SK-N-SH (cell line): ENCODE measurements around the gene CPEB1. TPM values are rescaled to one million over a fixed set of nuclear protein-coding genes. Genes with fewer than 3 reads are reported as not detected.

ENCODE experiments used
- CTCF ChIA-PET: fragments of 300-600, 350-600 bp; formaldehyde crosslinking; extraction: SDS; loops from one replicate; lab custom pipeline; 2021; lab: Yijun Ruan, JAX
- POLR2A ChIA-PET: fragments of 350-600 bp; sonication (Branson Sonifier 250); formaldehyde crosslinking; extraction: SDS; loops from one replicate; lab custom pipeline; 2020; ENCODE audit warnings: antibody characterized with exemption, inconsistent platforms; lab: Yijun Ruan, JAX
- DNase-seq: peaks from one replicate; pipeline ENCODE4 v3.0.0; 2012
- H2AFZ ChIP-seq: fragments of 200-600 bp; sonication (generic); 2 replicates; pipeline ENCODE4 v1.8.1; 2016; ENCODE audit warnings: antibody characterized with exemption, mild to moderate bottlenecking, low read depth
- H3F3A ChIP-seq: fragments of 200-600 bp; sonication (generic); replicated peaks from 2 replicates; pipeline ENCODE3; 2016; ENCODE audit warnings: antibody characterized with exemption, mild to moderate bottlenecking; ENCODE audit not compliant: insufficient read depth
- H3K27ac ChIP-seq, 2 experiments: fragments of 200-500 bp in 1 of 2; fragments of 200-600 bp in 1 of 2; sonication (Bioruptor generic) in 1 of 2; sonication (generic), shearing (Covaris generic) in 1 of 2; 2 replicates each; pipeline versions ENCODE4 v1.5.1 to v1.6.1; 2014 to 2016; ENCODE audit warnings: low read depth in 2 of 2, inconsistent platforms in 1 of 2, low read length in 1 of 2, mild to moderate bottlenecking in 1 of 2, mixed read lengths in 1 of 2
- H3K27me3 ChIP-seq: fragments of 200-600 bp; sonication (generic), shearing (Covaris generic); 2 replicates; pipeline ENCODE4 v1.6.1; 2016; ENCODE audit warnings: mixed run types; ENCODE audit not compliant: insufficient read depth
- H3K36me3 ChIP-seq, 2 experiments: fragments of 200-500 bp in 1 of 2; fragments of 200-600 bp in 1 of 2; sonication (Bioruptor generic) in 1 of 2; sonication (generic) in 1 of 2; replicated peaks in 1 of 2; 2 replicates each; pipeline versions ENCODE3 to v1.5.1; 2014 to 2016; ENCODE audit warnings: low read length in 1 of 2, mild to moderate bottlenecking in 1 of 2; ENCODE audit not compliant: insufficient read depth in 2 of 2, control insufficient read depth in 1 of 2
- H3K4me1 ChIP-seq, 2 experiments: fragments of 200-500 bp in 1 of 2; fragments of 200-600 bp in 1 of 2; sonication (Bioruptor generic) in 1 of 2; sonication (generic), shearing (Covaris generic) in 1 of 2; 2 replicates each; pipeline versions ENCODE4 v1.5.1 to v1.6.1; 2014 to 2016; ENCODE audit warnings: low read depth in 1 of 2, low read length in 1 of 2, mixed run types in 1 of 2; ENCODE audit not compliant: insufficient read depth in 2 of 2, control insufficient read depth in 1 of 2
- H3K4me2 ChIP-seq: fragments of 200-600 bp; sonication (generic), shearing (Covaris generic); 2 replicates; pipeline ENCODE4 v1.6.1; 2017; ENCODE audit warnings: mixed run types
- H3K4me3 ChIP-seq, 2 experiments: fragments of 200-500 bp in 1 of 2; fragments of 200-600 bp in 1 of 2; sonication (Bioruptor generic) in 1 of 2; sonication (generic), shearing (Covaris generic) in 1 of 2; 2 replicates each; pipeline versions ENCODE4 v1.5.1 to v1.8.1; 2014 to 2016; ENCODE audit warnings: low read depth in 2 of 2, inconsistent platforms in 1 of 2, low read length in 1 of 2, mild to moderate bottlenecking in 1 of 2, mixed read lengths in 1 of 2, moderate library complexity in 1 of 2
- H3K79me2 ChIP-seq: fragments of 200-600 bp; sonication (generic); 2 replicates; pipeline ENCODE4 v1.8.1; 2017; ENCODE audit warnings: mild to moderate bottlenecking; ENCODE audit not compliant: insufficient read depth
- H3K9ac ChIP-seq: fragments of 200-600 bp; sonication (generic); 2 replicates; pipeline ENCODE4 v1.6.1; 2017; ENCODE audit warnings: mixed run types
- H3K9me2 ChIP-seq: fragments of 200-600 bp; sonication (generic); 2 replicates; pipeline ENCODE4 v1.6.1; 2017; ENCODE audit warnings: mixed run types
- H3K9me3 ChIP-seq: fragments of 200-600 bp; sonication (generic); 2 replicates; pipeline ENCODE4 v1.6.1; 2017; ENCODE audit warnings: mixed run types, mild to moderate bottlenecking, moderate library complexity
- H4K20me1 ChIP-seq: fragments of 200-600 bp; sonication (generic); 2 replicates; pipeline ENCODE4 v1.6.1; 2017; ENCODE audit warnings: mild to moderate bottlenecking, mixed run types; ENCODE audit not compliant: insufficient read depth
- GATA2 ChIP-seq: sonication (generic); formaldehyde crosslinking; IDR thresholded peaks from 2 replicates; pipeline ENCODE4 v1.5.0; 2020; ENCODE audit warnings: mild to moderate bottlenecking, missing genetic modification reagents
- MEF2A ChIP-seq: IDR thresholded peaks from 2 replicates; pipeline ENCODE4 v1.4.0; 2012; ENCODE audit warnings: low read depth, borderline replicate concordance
- MXI1 ChIP-seq: IDR thresholded peaks from 2 replicates; pipeline ENCODE4 v1.6.1; 2012; ENCODE audit warnings: mild to moderate bottlenecking, low read depth, low read length, improper control_type of control experiment
- NFIC ChIP-seq: IDR thresholded peaks from 2 replicates; pipeline ENCODE4 v1.4.0; 2012; ENCODE audit warnings: borderline replicate concordance
- RFX5 ChIP-seq: IDR thresholded peaks from 2 replicates; pipeline ENCODE4 v1.6.1; 2012; ENCODE audit warnings: mild to moderate bottlenecking, improper control_type of control experiment, low read length
- RXRA ChIP-seq: IDR thresholded peaks from 2 replicates; pipeline ENCODE4 v1.4.0; 2012; ENCODE audit warnings: low read depth, mild to moderate bottlenecking, borderline replicate concordance
- SIN3A ChIP-seq: IDR thresholded peaks from 2 replicates; pipeline ENCODE4 v1.6.1; 2012; ENCODE audit warnings: low read depth, mild to moderate bottlenecking, low read length, moderate library complexity, borderline replicate concordance
- TCF12 ChIP-seq: IDR thresholded peaks from 2 replicates; pipeline ENCODE4 v1.4.0; 2012
- YY1 ChIP-seq: IDR thresholded peaks from 2 replicates; pipeline ENCODE4 v1.4.0; 2012; ENCODE audit warnings: low read depth, mild to moderate bottlenecking
- WGBS: methylation state at CpG from one replicate; pipeline ENCODE4 v1.1.6; 2017; ENCODE audit warnings: low lambda C conversion rate; 5-methylcytosine and 5-hydroxymethylcytosine counted together
- polyA plus RNA-seq, 3 experiments: library from polyadenylated mRNA; depleted of rRNA; stranded (reverse); fragments of >200 nt; gene quantifications; 2 replicates each; pipeline ENCODE4 v1.2.3, GENCODE V29; 2012
- TF ChIP-seq, protein P1 (sequence below): IDR thresholded peaks from 2 replicates; pipeline ENCODE4 v1.4.0; 2012; ENCODE audit warnings: low read depth, borderline replicate concordance
- TF ChIP-seq, protein P2 (sequence below): fragments of 150-350 bp; IDR thresholded peaks from 2 replicates; pipeline ENCODE4 v1.6.1; 2016; ENCODE audit warnings: mild to moderate bottlenecking, low read depth, low read length
- TF ChIP-seq, protein P3 (sequence below): fragments of 200-600 bp; sonication (generic); IDR thresholded peaks from 2 replicates; pipeline ENCODE4 v1.6.1; 2017; ENCODE audit warnings: antibody characterized with exemption, mild to moderate bottlenecking, moderate library complexity

CPEB1 gene
- polyA plus RNA-seq, 1 of the 3 experiments (the other 2 are of a cell fraction): 2.6 TPM

DNA sequence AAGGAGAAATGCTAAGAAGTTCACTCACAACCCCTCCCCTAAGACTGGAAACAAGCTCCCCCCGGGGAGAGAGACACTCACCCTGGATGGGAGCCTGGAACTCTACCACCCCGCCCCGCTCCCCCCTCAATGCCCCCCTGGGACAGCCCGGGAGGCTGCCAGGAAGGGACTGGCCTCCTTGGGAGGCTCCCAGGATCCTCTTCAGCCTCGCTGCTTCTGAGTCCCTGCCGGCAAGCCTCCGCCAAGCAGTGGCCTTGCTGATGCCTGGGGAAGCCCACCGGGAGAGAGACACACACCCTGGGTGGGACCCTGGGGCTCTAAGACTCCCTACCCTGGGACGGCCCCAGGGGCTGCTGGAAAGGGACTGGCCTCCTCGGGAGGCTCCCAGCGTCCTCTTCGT lies 33.4 kb downstream of the CPEB1 start (continued):
- TF ChIP-seq, protein P1, sequence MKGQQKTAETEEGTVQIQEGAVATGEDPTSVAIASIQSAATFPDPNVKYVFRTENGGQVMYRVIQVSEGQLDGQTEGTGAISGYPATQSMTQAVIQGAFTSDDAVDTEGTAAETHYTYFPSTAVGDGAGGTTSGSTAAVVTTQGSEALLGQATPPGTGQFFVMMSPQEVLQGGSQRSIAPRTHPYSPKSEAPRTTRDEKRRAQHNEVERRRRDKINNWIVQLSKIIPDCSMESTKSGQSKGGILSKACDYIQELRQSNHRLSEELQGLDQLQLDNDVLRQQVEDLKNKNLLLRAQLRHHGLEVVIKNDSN: no peak
- TF ChIP-seq RXRA: no peak
- TF ChIP-seq, protein P2, sequence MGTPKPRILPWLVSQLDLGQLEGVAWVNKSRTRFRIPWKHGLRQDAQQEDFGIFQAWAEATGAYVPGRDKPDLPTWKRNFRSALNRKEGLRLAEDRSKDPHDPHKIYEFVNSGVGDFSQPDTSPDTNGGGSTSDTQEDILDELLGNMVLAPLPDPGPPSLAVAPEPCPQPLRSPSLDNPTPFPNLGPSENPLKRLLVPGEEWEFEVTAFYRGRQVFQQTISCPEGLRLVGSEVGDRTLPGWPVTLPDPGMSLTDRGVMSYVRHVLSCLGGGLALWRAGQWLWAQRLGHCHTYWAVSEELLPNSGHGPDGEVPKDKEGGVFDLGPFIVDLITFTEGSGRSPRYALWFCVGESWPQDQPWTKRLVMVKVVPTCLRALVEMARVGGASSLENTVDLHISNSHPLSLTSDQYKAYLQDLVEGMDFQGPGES: no peak
- TF ChIP-seq GATA2 (CRISPR knock-in tag): no peak
- TF ChIP-seq RFX5: no peak
- TF ChIP-seq, protein P3, sequence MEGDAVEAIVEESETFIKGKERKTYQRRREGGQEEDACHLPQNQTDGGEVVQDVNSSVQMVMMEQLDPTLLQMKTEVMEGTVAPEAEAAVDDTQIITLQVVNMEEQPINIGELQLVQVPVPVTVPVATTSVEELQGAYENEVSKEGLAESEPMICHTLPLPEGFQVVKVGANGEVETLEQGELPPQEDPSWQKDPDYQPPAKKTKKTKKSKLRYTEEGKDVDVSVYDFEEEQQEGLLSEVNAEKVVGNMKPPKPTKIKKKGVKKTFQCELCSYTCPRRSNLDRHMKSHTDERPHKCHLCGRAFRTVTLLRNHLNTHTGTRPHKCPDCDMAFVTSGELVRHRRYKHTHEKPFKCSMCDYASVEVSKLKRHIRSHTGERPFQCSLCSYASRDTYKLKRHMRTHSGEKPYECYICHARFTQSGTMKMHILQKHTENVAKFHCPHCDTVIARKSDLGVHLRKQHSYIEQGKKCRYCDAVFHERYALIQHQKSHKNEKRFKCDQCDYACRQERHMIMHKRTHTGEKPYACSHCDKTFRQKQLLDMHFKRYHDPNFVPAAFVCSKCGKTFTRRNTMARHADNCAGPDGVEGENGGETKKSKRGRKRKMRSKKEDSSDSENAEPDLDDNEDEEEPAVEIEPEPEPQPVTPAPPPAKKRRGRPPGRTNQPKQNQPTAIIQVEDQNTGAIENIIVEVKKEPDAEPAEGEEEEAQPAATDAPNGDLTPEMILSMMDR: no peak
- TF ChIP-seq MEF2A: no peak
- TF ChIP-seq NFIC: no peak

DNA sequence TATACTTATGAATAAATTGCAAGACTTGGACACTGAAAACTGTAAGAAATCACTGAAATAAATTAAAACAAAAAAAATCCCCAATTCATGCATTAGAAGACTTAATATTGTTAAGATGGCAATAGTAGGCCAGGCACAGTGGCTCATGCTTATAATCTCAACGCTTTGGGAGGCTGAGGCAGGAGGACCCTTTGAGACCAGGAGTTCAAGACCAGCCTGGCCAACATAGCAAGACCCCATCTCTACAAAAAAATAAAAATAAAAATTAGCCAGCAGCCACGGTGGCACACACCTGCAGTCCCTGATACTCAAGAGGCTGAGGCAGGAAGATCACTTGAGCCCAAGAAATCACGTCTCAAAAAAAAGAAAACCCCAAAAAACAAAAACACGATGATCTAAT lies 35.8 kb downstream of the CPEB1 start:
- H3K9me2 ChIP-seq: no peaks in the 10 kb centered on the region
- H3K9ac ChIP-seq: no peak overlapping the region
- CTCF ChIA-PET: no interaction called here
- H3K4me1 ChIP-seq: no peaks in the 10 kb centered on the region
- POLR2A ChIA-PET: no interaction called here
- no peaks in the 10 kb centered on the region for H3F3A ChIP-seq
- no peak overlapping the region for H3K4me3 ChIP-seq
- H2AFZ ChIP-seq: no peak overlapping the region
- no peaks in the 10 kb centered on the region for H4K20me1 ChIP-seq
- 53% methylated on average over 4 of the region's 4 CpGs for WGBS
- H3K27me3 ChIP-seq: no peaks in the 10 kb centered on the region
- no peaks in the 10 kb centered on the region for H3K36me3 ChIP-seq
- TF ChIP-seq YY1 (no peak), TCF12 (no peak), RFX5 (no peak), MEF2A (no peak)
- no peak overlapping the region for H3K4me2 ChIP-seq
- H3K79me2 ChIP-seq: no peaks in the 10 kb centered on the region
- H3K9me3 ChIP-seq: no peaks in the 10 kb centered on the region
- H3K27ac ChIP-seq: no peak overlapping the region
- DNase-seq: no peak

DNA sequence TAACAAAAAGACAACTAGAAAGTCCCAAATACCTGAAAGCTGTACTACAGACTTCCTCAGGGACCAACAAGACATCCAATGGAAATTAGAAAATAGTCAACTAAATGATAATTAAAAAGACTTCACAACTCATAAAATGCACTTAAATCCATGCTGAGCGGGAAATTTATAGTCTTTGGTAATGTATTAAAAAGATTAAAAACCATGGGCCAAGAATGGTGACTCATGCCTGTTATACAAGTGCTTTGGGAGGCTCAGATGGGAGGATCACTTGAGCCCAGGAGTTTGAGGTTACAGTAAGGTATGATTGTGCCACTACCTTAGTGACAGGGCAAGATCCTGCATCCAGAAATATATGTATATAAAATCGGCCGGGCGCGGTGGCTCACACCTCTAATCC lies 45.0 kb downstream of the CPEB1 start:
- Histone ChIP-seq H3K27me3 (no peaks in the 10 kb centered on the region), H3K9ac (no peak overlapping the region), H3K4me1 (no peaks in the 10 kb centered on the region), H3K79me2 (no peaks in the 10 kb centered on the region), H4K20me1 (no peaks in the 10 kb centered on the region), H3K4me2 (no peak overlapping the region), H3F3A (no peaks in the 10 kb centered on the region), H3K9me2 (no peaks in the 10 kb centered on the region), H3K4me3 (no peak overlapping the region), H3K27ac (no peak overlapping the region), H2AFZ (no peak overlapping the region), H3K36me3 (no peaks in the 10 kb centered on the region), H3K9me3 (no peaks in the 10 kb centered on the region)
- TF ChIP-seq SIN3A (no peak), MXI1 (no peak)
- DNase-seq: no peak
- 81% methylated on average over 5 of the region's 5 CpGs for WGBS
- ChIA-PET POLR2A (no interaction called here), CTCF (no interaction called here)
